Measurements from ENCODE around the gene KIF26B.
A peak's percentile ranks its signal among the peaks of the same experiment; 100 is the strongest.

Gene KIF26B

DNA sequence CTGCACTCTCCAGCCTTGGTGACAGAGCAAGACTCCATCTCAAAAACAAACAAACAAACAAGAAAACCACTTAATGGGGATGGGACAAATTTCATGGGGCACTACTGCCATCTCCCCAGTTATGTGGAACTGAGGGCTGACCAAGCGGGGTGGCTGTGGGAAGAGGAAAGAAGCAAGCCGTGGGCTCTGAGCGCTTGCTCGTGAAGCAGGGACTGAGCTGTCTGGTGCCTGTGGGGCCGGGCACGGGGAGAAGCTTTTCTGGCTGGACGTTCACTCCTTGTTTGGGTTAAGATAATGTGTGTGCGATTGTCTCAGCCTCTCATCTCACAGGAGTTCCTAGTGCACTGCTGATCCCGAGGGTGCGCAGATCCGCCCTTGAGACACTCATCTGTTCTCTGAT lies 22.0 kb upstream of the KIF26B start:
- no peak for FAIRE-seq

GRCh38 chr1:245133995-245134715 lies 20.6 kb upstream of the KIF26B start:
- FAIRE-seq (no peak), DNase-seq (ENCODE audit: low spot score) (no peak)

More for the DNA sequence above, 22.0 kb upstream of the KIF26B start:
- DNase-seq (ENCODE audit: low spot score): no peak

DNA sequence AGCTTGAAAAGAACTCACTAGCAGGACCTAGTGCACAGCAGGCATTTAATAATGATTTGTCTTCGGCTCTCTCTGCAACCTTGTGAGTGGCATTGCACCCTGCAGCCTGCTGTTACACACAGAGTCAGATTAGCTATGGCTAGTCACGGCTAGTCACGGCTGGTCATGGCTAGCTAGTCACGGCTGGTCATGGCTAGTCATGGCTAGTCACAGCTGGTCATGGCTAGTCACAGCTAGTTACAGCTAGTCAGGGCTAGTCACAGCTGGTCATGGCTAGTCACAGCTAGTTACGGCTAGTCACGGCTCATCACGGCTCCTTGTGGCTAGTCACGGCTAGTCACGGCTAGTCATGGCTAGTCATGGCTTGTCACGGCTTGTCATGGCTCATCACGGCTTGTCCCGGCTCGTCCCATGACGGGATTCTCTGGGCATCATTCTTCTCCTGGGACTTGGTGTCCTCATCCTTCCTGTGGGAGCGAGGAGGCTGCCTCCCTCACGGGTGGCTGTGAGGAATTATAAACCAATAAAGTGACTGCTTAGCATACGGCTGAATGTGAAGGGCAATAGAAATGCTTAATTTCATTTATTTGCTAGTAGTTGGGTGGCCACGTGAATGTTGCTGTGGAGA lies 12.5 kb upstream of the KIF26B start:
- no peak for DNase-seq (ENCODE audit: low spot score)
- FAIRE-seq: no peak

DNA sequence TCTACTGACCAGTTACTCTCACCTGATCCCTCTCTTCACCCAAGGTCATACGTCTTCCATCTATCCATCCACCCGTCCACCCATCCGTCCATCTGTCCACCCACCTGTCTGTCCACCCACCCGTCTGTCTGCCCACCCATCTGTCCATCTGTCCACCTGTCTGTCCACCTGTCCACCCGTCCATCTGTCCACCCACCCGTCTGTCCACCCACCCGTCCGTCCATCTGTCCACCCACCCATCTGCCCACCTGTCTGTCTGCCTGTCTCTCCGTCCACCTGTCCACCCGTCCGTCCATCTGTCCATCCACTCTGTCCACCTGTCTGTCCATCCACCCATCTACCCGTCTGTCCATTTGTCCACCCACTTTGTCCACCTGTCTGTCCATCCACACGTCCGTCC lies 11.8 kb upstream of the KIF26B start:
- FAIRE-seq (no peak), DNase-seq (ENCODE audit: low spot score) (no peak)

DNA sequence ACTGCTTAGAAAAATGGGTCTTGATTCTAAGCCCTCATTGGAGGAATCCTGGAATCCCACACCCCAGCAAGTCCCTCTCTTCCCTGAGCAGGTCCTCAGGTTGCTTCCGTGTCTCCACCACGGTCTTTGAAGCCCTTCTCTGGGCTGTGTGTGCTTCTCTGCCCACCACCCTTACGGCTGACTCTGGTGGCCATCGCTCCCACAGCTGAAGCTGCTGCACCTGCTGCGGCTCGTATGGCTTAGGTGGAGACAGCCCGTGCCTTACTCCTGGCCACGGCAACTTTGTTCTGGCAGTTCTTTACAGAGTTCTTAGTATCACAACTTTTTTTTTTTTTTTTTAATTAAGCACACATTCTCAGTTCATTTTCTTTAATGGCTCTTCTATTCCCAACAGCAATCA lies 10.9 kb upstream of the KIF26B start:
- FAIRE-seq (no peak), DNase-seq (ENCODE audit: low spot score) (no peak)

- no peak for FAIRE-seq
These were observed 6.7 kb upstream of the KIF26B start for GRCh38 chr1:245148069-245148468.

DNA sequence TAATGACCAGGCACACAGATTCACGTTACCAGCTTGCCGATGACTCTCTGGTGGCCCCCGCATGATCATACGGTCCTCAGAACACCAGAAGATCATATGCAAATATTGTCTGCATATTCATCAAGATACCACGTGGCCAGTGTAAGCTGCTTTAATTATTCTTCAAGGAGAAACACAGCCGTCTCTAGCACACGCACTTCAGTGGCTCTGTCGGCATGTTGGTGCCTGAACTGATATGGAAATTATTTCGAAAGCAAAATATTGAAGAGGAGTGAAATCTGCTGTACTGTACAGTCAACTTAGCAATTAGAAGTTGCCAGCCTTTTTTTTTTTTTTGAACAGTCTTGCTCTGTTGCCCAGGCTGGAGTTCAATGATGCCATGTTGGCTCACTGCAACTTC lies 5.9 kb upstream of the KIF26B start:
- DNase-seq (ENCODE audit: low spot score) (no peak), FAIRE-seq (no peak)

More at GRCh38 chr1:245148069-245148468, 6.7 kb upstream of the KIF26B start:
- DNase-seq (ENCODE audit: low spot score): no peak

DNA sequence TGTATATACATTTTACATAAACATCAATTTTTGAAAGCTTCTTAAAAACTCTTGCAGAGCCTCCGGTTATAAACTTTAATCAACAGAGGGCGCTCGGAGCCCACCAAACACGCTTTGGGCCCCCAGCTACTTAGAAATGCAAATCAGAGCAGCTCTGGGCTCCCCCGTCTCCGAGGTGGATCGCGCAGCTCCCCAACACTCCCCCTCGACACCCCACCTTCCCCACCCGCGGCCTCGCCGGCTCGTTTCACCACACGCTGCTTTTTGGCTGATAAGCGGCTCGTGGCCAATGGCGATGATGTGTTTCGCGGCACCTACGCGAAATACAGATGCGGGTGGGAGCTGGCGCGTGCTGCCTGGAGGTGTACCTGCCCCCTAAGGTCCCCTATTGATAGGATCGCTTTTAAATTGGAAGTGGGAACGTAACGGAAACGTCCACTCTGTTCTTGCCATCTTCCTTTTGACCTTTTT lies 1.7 kb upstream of the KIF26B start:
- FAIRE-seq (peak; percentile 81), DNase-seq (ENCODE audit: low spot score) (peak; percentile 61)

GRCh38 chr1:245153552-245154428 lies 995 bp upstream of the KIF26B start:
- DNase-seq (ENCODE audit: low spot score) (no peak), FAIRE-seq (no peak)

GRCh38 chr1:245155272-245156040 lies 671 bp downstream of the KIF26B start:
- DNase-seq (ENCODE audit: low spot score) (peak; percentile 35), FAIRE-seq (no peak)

DNA sequence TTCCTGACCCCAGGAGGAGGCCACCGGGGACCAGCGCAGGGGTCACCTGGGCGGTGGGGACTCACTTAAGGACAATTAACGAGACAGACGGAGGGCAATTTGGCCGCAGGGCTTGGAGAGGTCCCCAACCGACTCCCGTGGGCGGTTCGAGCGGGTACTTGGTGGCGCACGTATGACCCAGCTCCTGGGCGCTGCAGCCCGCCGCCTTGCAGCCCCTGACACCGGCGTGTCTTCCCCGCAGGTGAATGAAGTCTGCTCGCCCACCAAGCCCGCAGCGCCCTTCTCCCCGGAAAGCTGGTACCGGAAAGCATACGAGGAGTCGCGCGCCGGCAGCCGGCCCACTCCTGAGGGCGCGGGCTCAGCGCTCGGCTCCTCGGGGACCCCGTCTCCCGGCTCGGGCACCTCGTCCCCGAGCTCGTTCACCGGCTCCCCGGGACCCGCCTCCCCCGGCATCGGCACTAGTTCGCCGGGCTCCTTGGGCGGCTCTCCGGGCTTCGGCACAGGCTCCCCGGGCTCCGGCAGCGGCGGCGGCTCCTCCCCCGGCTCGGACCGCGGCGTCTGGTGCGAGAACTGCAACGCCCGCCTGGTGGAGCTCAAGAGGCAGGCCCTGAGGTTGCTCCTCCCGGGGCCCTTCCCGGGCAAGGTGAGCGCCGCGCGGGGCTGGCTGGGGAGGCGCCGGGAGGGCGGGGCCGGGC lies 1.4 kb downstream of the KIF26B start:
- DNase-seq (ENCODE audit: low spot score) (peak; percentile 80), FAIRE-seq (no peak)

DNA sequence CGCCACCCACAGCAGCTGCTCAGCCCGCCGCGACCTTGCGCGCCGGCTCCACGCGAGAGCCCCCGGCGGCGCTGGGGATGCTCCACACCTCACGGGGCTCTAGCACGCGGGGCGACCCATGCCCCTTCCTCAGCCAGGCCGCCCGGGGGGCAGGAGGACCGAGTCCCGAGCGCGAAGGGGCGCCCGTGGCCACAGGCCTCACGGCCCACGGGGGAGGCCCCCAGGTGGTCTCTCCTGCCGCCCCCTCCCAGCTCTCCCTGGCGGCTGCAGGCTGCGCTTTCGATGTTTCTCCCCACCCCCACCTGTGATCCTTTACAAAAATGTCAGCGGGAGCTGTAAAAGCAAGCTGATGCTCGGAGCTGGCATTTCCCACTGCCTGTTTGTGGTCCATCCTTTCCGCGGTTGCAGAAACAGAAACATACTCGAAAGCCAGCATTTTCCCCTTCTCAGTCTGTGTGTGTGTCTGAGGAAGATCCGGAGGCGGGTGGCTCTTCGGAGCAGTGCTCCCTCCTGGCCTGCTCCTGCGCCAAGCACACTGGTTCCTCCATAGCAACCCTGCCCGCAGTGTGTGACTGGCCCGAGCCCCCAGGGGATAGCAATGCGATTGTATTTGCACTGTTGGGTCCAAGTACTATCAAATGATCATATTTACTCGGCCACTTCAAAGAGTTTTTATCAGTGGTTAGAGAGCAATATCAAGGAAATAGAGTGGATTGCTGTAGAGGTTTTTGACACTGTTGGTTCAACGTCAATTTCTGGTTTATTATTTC lies 2.1 kb downstream of the KIF26B start:
- DNase-seq (ENCODE audit: low spot score): no peak
- no peak for FAIRE-seq

DNA sequence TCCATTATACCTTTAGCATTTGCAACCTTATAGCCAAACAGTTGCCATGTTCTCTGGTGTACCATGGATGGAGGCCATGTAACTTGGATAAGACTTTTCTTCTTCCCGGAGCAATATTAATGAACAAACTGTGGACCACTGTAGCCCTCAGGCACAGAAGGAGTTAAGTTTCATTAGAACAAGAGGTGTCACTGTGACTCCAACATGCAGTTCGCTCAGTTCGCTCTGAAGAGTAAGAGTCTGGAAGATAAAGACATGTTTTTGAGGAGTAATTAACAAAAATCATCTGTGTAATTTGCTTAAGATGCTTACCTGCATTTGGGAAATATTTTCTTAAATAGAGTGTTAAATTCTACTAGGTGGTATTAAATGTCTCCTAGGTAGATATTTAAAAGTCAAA lies 4.1 kb downstream of the KIF26B start:
- no peak for DNase-seq (ENCODE audit: low spot score)
- FAIRE-seq: no peak

DNA sequence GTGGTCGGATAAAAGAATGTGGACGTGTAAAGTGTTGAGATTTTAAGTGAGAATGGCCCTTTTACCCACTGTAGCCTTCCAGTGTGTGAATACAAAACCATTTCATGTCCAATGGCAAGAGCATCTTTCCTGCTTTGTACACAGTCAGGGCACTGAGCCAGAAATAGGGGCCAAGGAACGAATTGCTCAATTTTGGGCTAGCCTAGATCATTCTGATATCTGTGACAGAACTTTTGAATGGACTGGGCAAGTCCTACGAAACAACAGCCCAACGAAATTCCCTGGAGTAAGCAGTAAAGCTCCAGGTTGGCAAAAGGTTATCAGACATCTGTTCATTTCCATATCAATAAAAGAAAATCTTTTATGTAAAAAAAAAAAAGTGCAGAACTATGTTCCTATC lies 5.5 kb downstream of the KIF26B start:
- no peak for DNase-seq (ENCODE audit: low spot score)
- FAIRE-seq: no peak

- DNase-seq (ENCODE audit: low spot score) (no peak), FAIRE-seq (no peak)
These were observed 6.1 kb downstream of the KIF26B start for GRCh38 chr1:245160741-245161400.

- no peak for FAIRE-seq
These were observed 7.1 kb downstream of the KIF26B start for GRCh38 chr1:245161866-245162265.

DNA sequence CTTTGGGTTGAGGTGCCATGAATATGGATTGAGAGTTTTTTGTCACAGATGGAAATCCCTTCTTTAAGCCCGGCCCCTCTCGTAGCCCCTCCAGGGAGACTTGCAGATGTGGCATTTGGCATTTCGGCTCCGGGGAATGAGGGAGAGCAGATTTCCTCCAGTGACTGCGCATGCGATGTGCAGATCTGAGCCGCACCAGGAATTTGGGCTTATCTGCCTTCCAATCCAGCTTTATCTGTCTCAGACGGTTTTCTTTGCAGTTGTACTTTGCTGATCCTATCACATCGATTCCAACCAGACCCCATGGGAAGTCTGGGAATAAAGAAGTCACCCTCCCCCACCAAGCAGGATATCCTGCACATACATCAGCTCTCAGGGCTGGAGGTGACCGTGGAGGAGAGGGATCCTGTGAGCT lies 11.7 kb downstream of the KIF26B start:
- FAIRE-seq (no peak), DNase-seq (ENCODE audit: low spot score) (no peak)

More at GRCh38 chr1:245161866-245162265, 7.1 kb downstream of the KIF26B start:
- DNase-seq (ENCODE audit: low spot score): no peak

GRCh38 chr1:245168086-245168485 lies 13.3 kb downstream of the KIF26B start:
- no peak for FAIRE-seq
- no peak for DNase-seq (ENCODE audit: low spot score)

DNA sequence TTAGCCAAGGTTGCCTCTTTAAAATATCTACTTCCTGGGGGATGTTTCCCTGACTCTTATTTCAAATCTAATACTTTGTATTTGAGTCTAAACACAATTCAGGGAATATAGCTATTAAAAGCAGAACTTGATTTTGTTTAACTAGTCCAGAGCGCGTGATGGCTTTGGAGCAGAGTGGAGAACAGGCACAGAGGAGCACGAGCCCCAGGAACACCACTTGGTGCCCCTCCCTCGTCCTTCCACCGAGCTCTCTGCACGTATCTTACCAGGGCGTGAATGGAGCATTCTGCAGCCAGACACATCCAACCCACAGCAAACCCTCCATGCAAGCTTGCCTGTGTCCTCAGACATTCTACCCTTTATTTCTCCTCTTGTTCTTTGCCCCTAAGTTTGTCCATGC lies 14.1 kb downstream of the KIF26B start:
- DNase-seq (ENCODE audit: low spot score) (no peak), FAIRE-seq (no peak)

Data from RCC 7860 (cell line).